GM21381 (cell line): ENCODE data around the gene MRPL45.
"Not testable (repeated sequence)": the region's sequence is repeated elsewhere in the genome, so short reads cannot be mapped to it uniquely, and the experiment has no call there.

Experiments used
- ATAC-seq: cut with Tn5 transposase; IDR thresholded peaks from one replicate; pipeline ENCODE4 v1.9.1; 2021; ENCODE audit warnings: mild to moderate bottlenecking, moderate library complexity; ENCODE audit not compliant: unreplicated experiment

Gene MRPL45

GRCh38 chr17:38296834-38297517, at the start of gene MRPL45:
MRPL45 (plus strand) TSS chr17:38297168; CDS start chr17:38297184, 16 bp downstream.
- peak; percentile 96 for ATAC-seq

GRCh38 chr17:38253191-38253590, 43.8 kb upstream of the MRPL45 start:
- not testable (repeated sequence) for ATAC-seq

- ATAC-seq, result not testable (repeated sequence)
Measured at GRCh38 chr17:38254357-38254756, 42.6 kb upstream of the MRPL45 start.

DNA sequence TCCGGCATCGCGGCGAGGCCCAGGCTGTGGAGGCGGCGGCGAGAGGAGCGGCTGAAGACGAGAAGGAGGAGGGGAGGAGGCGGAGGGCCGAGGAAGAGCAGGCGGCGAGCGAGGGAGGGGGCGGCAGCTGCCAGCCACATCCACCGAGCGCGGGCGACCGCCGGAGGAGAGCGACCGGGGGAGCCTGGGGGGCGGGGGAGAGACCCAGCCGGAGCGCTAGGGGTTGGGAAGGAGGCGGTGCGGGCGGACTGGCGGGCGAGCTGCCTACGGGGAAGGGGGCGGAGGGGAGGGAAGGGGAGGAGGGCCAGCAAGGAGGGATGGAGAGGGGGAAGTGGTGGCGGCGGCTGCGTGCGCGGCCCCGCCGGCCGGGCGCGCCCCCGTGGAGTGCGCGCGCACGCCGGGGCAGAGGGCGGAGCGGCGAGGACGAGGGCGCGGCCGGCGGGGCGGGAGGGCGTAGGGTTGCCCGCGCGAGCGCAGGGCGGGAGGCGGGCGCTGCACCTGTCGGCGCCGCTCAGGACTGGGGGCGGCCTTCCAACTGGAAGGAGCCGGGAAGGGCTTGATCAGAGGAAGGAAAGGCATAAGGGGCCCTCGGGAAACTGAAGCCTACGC, 39.9 kb upstream of the MRPL45 start:
- ATAC-seq, result peak; percentile 84

- not testable (repeated sequence) for ATAC-seq
Measured at GRCh38 chr17:38265974-38266506, 30.9 kb upstream of the MRPL45 start.

- not testable (repeated sequence) for ATAC-seq
Measured at GRCh38 chr17:38266571-38266970, 30.4 kb upstream of the MRPL45 start.

GRCh38 chr17:38268138-38268537, 28.8 kb upstream of the MRPL45 start:
- ATAC-seq, result not testable (repeated sequence)

- ATAC-seq, result not testable (repeated sequence)
Measured at GRCh38 chr17:38269045-38269444, 27.9 kb upstream of the MRPL45 start.

- not testable (repeated sequence) for ATAC-seq
Measured at GRCh38 chr17:38269552-38269951, 27.4 kb upstream of the MRPL45 start.

DNA sequence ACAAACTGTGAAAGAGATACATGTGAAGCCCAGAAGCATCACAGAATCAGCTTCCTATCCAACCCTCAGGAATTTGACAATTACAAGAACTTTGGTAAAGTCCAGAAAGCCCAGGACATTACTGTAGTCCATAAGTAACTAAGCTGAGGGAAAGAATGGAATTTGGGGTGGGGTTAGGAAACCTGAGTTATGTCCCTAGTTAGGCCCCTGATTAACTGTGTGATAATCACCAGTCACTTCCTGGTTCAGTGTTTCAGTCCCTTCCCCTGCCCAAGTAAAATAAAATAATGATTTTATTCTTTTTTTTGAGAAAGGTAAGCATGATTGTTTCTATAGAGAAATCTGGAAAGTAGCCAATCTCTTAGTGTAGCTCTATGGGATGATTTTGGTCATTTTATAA, 11.0 kb upstream of the MRPL45 start:
- peak; percentile 11 for ATAC-seq

GRCh38 chr17:38286501-38287091, 10.4 kb upstream of the MRPL45 start:
- ATAC-seq, result peak; percentile 86

GRCh38 chr17:38288217-38288827, 8.6 kb upstream of the MRPL45 start:
- not testable (repeated sequence) for ATAC-seq

DNA sequence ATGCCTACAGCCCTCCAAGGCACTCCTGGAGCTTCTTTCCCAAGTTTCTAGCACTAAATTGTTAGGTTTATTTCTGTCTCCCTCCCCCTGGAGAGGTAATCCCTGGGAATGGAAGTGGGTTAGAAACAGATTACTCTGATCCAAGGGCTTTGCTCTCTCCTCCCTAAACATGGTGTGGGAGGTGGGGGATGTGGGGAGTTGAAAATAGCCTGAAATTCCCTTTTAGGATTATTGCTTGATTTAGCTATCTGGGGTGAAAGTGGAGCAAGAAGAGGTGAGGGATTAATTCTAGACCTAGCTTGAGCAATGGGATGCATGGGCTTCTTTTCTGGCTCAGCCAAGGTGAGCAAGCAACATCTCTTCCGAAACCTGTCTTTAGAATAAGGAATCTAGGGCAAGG, 7.2 kb upstream of the MRPL45 start:
- ATAC-seq, result not testable (repeated sequence)

- ATAC-seq, result not testable (repeated sequence)
Measured at GRCh38 chr17:38295602-38296365, 1.2 kb upstream of the MRPL45 start.

- ATAC-seq, result no peak
Measured at GRCh38 chr17:38315497-38315896, 18.5 kb downstream of the MRPL45 start.

DNA sequence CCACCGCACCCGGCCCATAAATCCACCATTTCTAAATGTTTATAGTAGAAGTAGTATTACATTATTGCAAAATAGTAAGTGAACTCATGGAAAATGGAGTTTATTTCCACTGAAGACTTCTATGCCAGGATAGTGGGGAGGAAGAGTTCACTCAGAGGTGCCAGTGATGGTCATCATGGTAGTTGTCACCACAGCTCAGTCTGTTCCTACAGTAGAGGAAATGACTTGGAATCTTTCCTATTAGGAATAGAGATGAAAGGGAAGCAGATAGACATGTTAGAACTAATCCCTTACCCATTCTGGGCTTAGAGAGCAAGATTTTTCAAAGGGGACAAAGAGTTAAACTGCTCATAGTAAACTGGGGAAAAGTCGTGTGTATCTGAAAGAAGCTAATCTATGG, 20.1 kb downstream of the MRPL45 start:
- no peak for ATAC-seq

- ATAC-seq, result no peak
Measured at GRCh38 chr17:38320482-38320881, 23.5 kb downstream of the MRPL45 start.

DNA sequence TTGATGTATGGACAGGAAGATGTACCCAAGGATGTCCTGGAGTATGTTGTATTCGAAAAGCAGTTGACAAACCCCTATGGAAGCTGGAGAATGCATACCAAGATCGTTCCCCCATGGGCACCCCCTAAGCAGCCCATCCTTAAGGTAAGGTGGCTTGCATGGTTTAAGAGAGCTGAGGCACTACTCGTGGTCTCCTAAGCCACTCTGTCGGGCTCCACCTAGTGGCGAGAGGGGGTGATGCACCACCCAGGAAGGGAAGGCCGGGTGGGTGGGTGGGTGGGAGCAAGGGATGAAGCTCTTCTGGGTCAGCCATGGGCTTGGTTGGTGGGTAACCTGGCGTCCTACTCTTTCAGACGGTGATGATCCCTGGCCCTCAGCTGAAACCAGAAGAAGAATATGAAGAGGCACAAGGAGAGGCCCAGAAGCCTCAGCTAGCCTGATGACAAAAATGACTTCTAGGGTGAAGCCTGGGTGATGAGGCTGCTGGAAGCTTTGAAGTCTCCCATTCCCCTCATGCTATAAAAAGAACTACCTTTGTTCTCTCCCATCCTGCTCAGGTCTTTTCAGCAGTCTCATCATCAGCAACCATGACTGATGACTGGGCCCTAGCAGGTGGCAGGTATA, 25.3 kb downstream of the MRPL45 start:
- ATAC-seq, result no peak

GRCh38 chr17:38322897-38323296, 25.9 kb downstream of the MRPL45 start:
- no peak for ATAC-seq

DNA sequence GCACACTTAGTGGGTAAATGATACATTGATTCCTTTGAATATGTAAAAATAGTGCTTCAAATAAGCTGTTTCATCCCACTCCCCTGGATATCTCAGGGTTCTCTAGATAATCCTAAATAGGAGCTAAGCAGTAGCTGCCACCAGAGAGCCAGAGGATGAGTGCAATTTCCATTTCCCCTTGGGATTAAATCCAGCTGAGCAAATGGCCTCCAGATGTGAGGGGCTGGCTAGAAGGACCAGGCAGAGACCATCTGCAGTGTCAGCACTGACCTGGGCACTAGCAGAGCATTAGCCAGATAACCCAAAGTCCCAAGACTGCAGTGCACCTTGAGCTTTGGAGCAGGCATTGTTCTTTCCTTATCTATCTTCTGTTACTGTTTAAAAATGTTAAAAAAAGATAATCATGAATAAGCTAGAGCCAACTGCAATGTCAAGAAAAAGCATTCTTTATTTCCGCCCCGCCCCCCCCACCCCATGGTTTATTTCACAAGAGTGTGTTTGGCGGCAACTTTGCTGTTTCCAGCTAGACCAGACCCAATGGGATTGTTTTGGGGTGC, 27.3 kb downstream of the MRPL45 start:
- ATAC-seq, result no peak
